ENCODE data around the gene MAN1A1. TPM values are rescaled to one million over a fixed set of nuclear protein-coding genes. Genes with fewer than 3 reads are reported as not detected.

The MAN1A1 gene
- total and polyA plus RNA-seq, 2 experiments from 2014 or later, result 2.0 to 8.7 TPM

DNA sequence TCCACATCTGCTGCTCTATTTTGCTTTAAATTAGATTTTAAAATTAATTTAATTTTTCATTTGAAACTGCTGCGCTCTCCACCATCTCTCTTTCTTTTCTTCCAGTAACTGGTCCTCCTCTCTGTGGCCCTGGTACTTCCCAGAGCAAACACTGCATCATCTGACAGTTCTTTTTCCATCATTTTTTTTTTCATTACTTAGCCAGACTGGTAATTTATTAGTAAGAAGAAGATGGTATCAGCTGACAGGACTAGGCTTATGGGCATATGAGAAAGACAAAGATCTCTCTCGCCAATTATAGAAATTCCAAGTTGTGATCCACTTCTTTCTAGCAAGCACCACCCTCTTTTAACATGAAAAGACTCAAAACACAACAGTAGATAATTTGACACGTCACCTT is 197.4 kb downstream of the MAN1A1 start:
- H3F3A ChIP-seq (replicated peaks; ENCODE audit: low read depth), result no peaks in the 10 kb centered on the region
- Mint-ChIP-seq H3K4me3 (no peak overlapping the region), H3K27ac (no peak overlapping the region), H3K9me3 (no peaks in the 10 kb centered on the region), H3K4me1 (peaks cover 4% of the 10 kb centered on the region; the same call in 1 of the 3 replicates), H3K27me3 (ENCODE audit: insufficient read depth, low read depth, poor library complexity) (peaks cover 4% of the 10 kb centered on the region), H3K36me3 (ENCODE audit: low read depth) (no peaks in the 10 kb centered on the region)
- H3K79me2 ChIP-seq (replicated peaks; ENCODE audit: insufficient read depth), result no peaks in the 10 kb centered on the region
- DNase-seq (ENCODE audit: low spot score) (no peak), ATAC-seq (no peak)
- no peaks in the 10 kb centered on the region for H3K27me3 ChIP-seq (ENCODE audit: insufficient read depth)
- no peak overlapping the region for H3K4me2 ChIP-seq
- no peaks in the 10 kb centered on the region for H4K20me1 ChIP-seq (replicated peaks; ENCODE audit: insufficient read depth)
- no peaks in the 10 kb centered on the region for H3K4me1 ChIP-seq (ENCODE audit: insufficient read depth)
- H3K27ac ChIP-seq (ENCODE audit: low read depth), result no peak overlapping the region
- no peaks in the 10 kb centered on the region for H3K36me3 ChIP-seq (ENCODE audit: insufficient read depth)
- H2AFZ ChIP-seq, result no peak overlapping the region
- H3K4me3 ChIP-seq, result no peak overlapping the region
- no peaks in the 10 kb centered on the region for H3K9me2 ChIP-seq (ENCODE audit: insufficient read depth)
- no peak for TF ChIP-seq STAT1 (IDR thresholded peaks at IDR 0.05; ENCODE audit: unreplicated experiment)
- TF ChIP-seq, protein P1, sequence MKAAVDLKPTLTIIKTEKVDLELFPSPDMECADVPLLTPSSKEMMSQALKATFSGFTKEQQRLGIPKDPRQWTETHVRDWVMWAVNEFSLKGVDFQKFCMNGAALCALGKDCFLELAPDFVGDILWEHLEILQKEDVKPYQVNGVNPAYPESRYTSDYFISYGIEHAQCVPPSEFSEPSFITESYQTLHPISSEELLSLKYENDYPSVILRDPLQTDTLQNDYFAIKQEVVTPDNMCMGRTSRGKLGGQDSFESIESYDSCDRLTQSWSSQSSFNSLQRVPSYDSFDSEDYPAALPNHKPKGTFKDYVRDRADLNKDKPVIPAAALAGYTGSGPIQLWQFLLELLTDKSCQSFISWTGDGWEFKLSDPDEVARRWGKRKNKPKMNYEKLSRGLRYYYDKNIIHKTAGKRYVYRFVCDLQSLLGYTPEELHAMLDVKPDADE (IDR thresholded peaks at IDR 0.05), result no peak
- no peak for TF ChIP-seq NANOG (IDR thresholded peaks at IDR 0.05; ENCODE audit: borderline replicate concordance)
- TF ChIP-seq, protein P2, sequence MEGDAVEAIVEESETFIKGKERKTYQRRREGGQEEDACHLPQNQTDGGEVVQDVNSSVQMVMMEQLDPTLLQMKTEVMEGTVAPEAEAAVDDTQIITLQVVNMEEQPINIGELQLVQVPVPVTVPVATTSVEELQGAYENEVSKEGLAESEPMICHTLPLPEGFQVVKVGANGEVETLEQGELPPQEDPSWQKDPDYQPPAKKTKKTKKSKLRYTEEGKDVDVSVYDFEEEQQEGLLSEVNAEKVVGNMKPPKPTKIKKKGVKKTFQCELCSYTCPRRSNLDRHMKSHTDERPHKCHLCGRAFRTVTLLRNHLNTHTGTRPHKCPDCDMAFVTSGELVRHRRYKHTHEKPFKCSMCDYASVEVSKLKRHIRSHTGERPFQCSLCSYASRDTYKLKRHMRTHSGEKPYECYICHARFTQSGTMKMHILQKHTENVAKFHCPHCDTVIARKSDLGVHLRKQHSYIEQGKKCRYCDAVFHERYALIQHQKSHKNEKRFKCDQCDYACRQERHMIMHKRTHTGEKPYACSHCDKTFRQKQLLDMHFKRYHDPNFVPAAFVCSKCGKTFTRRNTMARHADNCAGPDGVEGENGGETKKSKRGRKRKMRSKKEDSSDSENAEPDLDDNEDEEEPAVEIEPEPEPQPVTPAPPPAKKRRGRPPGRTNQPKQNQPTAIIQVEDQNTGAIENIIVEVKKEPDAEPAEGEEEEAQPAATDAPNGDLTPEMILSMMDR (conservative IDR thresholded peaks at IDR 0.05; ENCODE audit: low read depth in 2 of 2), result no peak
- no peak for TF ChIP-seq JUNB (IDR thresholded peaks at IDR 0.05; ENCODE audit: unreplicated experiment)
- no peak for TF ChIP-seq POLR2AphosphoS5 (IDR thresholded peaks at IDR 0.05; ENCODE audit: low read depth)
- TF ChIP-seq EZH2 (IDR thresholded peaks at IDR 0.05; ENCODE audit: low read depth, unreplicated experiment), result no peak
- no peak for TF ChIP-seq EZH2phosphoT487 (IDR thresholded peaks at IDR 0.05; ENCODE audit: unreplicated experiment)
- TF ChIP-seq CREB1 (CRISPR knock-in tag; IDR thresholded peaks at IDR 0.05; ENCODE audit: low read depth), result no peak
- TF ChIP-seq ZNF331 (CRISPR knock-in tag; IDR thresholded peaks at IDR 0.05; ENCODE audit: low read depth), result no peak
- TF ChIP-seq, protein P3, sequence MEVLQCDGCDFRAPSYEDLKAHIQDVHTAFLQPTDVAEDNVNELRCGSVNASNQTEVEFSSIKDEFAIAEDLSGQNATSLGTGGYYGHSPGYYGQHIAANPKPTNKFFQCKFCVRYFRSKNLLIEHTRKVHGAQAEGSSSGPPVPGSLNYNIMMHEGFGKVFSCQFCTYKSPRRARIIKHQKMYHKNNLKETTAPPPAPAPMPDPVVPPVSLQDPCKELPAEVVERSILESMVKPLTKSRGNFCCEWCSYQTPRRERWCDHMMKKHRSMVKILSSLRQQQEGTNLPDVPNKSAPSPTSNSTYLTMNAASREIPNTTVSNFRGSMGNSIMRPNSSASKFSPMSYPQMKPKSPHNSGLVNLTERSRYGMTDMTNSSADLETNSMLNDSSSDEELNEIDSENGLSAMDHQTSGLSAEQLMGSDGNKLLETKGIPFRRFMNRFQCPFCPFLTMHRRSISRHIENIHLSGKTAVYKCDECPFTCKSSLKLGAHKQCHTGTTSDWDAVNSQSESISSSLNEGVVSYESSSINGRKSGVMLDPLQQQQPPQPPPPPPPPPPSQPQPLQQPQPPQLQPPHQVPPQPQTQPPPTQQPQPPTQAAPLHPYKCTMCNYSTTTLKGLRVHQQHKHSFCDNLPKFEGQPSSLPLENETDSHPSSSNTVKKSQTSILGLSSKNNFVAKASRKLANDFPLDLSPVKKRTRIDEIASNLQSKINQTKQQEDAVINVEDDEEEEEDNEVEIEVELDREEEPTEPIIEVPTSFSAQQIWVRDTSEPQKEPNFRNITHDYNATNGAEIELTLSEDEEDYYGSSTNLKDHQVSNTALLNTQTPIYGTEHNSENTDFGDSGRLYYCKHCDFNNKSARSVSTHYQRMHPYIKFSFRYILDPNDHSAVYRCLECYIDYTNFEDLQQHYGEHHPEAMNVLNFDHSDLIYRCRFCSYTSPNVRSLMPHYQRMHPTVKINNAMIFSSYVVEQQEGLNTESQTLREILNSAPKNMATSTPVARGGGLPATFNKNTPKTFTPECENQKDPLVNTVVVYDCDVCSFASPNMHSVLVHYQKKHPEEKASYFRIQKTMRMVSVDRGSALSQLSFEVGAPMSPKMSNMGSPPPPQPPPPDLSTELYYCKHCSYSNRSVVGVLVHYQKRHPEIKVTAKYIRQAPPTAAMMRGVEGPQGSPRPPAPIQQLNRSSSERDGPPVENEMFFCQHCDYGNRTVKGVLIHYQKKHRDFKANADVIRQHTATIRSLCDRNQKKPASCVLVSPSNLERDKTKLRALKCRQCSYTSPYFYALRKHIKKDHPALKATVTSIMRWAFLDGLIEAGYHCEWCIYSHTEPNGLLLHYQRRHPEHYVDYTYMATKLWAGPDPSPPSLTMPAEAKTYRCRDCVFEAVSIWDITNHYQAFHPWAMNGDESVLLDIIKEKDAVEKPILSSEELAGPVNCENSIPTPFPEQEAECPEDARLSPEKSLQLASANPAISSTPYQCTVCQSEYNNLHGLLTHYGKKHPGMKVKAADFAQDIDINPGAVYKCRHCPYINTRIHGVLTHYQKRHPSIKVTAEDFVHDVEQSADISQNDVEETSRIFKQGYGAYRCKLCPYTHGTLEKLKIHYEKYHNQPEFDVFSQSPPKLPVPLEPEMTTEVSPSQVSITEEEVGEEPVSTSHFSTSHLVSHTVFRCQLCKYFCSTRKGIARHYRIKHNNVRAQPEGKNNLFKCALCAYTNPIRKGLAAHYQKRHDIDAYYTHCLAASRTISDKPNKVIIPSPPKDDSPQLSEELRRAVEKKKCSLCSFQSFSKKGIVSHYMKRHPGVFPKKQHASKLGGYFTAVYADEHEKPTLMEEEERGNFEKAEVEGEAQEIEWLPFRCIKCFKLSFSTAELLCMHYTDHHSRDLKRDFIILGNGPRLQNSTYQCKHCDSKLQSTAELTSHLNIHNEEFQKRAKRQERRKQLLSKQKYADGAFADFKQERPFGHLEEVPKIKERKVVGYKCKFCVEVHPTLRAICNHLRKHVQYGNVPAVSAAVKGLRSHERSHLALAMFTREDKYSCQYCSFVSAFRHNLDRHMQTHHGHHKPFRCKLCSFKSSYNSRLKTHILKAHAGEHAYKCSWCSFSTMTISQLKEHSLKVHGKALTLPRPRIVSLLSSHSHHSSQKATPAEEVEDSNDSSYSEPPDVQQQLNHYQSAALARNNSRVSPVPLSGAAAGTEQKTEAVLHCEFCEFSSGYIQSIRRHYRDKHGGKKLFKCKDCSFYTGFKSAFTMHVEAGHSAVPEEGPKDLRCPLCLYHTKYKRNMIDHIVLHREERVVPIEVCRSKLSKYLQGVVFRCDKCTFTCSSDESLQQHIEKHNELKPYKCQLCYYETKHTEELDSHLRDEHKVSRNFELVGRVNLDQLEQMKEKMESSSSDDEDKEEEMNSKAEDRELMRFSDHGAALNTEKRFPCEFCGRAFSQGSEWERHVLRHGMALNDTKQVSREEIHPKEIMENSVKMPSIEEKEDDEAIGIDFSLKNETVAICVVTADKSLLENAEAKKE (CRISPR knock-in tag; IDR thresholded peaks at IDR 0.05), result no peak
- no peak for TF ChIP-seq ZNF114 (CRISPR knock-in tag; IDR thresholded peaks at IDR 0.05)
- TF ChIP-seq, protein P4, sequence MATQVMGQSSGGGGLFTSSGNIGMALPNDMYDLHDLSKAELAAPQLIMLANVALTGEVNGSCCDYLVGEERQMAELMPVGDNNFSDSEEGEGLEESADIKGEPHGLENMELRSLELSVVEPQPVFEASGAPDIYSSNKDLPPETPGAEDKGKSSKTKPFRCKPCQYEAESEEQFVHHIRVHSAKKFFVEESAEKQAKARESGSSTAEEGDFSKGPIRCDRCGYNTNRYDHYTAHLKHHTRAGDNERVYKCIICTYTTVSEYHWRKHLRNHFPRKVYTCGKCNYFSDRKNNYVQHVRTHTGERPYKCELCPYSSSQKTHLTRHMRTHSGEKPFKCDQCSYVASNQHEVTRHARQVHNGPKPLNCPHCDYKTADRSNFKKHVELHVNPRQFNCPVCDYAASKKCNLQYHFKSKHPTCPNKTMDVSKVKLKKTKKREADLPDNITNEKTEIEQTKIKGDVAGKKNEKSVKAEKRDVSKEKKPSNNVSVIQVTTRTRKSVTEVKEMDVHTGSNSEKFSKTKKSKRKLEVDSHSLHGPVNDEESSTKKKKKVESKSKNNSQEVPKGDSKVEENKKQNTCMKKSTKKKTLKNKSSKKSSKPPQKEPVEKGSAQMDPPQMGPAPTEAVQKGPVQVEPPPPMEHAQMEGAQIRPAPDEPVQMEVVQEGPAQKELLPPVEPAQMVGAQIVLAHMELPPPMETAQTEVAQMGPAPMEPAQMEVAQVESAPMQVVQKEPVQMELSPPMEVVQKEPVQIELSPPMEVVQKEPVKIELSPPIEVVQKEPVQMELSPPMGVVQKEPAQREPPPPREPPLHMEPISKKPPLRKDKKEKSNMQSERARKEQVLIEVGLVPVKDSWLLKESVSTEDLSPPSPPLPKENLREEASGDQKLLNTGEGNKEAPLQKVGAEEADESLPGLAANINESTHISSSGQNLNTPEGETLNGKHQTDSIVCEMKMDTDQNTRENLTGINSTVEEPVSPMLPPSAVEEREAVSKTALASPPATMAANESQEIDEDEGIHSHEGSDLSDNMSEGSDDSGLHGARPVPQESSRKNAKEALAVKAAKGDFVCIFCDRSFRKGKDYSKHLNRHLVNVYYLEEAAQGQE (IDR thresholded peaks at IDR 0.05; ENCODE audit: unreplicated experiment), result no peak
